Tibial nerve (tissue), 3 donors: ENCODE measurements around the gene PSG4.
"Not testable (repeated sequence)": the region's sequence is repeated elsewhere in the genome, so short reads cannot be mapped to it uniquely, and the experiment has no call there.

Experiments
- POLR2A ChIP-seq, 2 donors: fragments of 450-650 bp; IDR thresholded peaks; one replicate each; pipeline ENCODE4 v1.6.1; 2017; ENCODE audit warnings: antibody characterized with exemption in 2 of 2, mild to moderate bottlenecking in 2 of 2, moderate library complexity in 2 of 2
- TF ChIP-seq, protein P1 (sequence below), 5 experiments: fragments of 200-600 bp in 3 of 5; fragments of 450-650 bp in 2 of 5; sonication (generic) in 3 of 5; IDR thresholded peaks; one replicate each; pipeline ENCODE4 v1.5.1; 2016 to 2019; ENCODE audit warnings: antibody characterized with exemption in 5 of 5, mild to moderate bottlenecking in 3 of 5, moderate library complexity in 2 of 5

DNA sequence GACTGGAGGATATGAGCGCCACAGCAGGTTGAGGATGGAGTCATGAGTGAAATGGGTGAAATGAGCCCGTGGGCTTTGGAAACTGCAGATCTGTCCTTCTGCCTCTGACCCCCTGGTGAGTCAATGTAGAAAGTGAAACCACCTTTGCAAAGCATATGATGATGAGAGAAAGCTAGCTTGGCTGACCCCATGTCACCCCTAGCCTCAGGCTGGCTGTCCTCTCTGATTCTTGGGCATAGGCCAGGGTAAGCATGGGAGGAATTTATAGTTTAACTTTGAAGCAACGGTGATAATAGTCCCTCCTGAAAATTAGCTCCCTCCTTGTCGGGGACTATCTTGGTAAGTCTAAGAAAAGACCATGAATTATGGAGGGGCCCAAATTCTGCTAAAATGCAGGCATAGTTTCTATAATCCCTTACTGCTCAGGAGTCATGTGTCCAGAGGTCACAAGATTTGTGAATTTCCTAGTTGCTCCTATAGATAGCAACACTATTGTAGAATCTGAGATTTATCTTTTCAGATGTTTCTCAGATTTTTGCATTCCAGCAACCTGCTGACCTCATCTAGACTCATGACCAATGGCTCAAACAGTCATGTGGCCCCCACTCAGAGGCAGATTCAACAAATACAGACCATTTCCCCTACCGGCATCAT lies 18.9 kb upstream of the PSG4 start:
- not testable (repeated sequence) for TF ChIP-seq POLR2A (IDR thresholded peaks at IDR 0.05)
- TF ChIP-seq, protein P1, sequence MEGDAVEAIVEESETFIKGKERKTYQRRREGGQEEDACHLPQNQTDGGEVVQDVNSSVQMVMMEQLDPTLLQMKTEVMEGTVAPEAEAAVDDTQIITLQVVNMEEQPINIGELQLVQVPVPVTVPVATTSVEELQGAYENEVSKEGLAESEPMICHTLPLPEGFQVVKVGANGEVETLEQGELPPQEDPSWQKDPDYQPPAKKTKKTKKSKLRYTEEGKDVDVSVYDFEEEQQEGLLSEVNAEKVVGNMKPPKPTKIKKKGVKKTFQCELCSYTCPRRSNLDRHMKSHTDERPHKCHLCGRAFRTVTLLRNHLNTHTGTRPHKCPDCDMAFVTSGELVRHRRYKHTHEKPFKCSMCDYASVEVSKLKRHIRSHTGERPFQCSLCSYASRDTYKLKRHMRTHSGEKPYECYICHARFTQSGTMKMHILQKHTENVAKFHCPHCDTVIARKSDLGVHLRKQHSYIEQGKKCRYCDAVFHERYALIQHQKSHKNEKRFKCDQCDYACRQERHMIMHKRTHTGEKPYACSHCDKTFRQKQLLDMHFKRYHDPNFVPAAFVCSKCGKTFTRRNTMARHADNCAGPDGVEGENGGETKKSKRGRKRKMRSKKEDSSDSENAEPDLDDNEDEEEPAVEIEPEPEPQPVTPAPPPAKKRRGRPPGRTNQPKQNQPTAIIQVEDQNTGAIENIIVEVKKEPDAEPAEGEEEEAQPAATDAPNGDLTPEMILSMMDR (IDR thresholded peaks at IDR 0.05), result not testable (repeated sequence)
